Skeletal muscle cell (primary cell): Measurements from ENCODE around the gene ZFYVE19.

ENCODE experiments used
- DNase-seq: peaks from one replicate; pipeline ENCODE4 v3.0.0-alpha.2; 2010; ENCODE audit warnings: low read depth
- H3K4me3 ChIP-seq: 2 replicates; pipeline ENCODE4 v1.5.1; 2011; ENCODE audit warnings: low read depth, mild to moderate bottlenecking, control low read depth, low read length, moderate library complexity

Gene ZFYVE19

DNA sequence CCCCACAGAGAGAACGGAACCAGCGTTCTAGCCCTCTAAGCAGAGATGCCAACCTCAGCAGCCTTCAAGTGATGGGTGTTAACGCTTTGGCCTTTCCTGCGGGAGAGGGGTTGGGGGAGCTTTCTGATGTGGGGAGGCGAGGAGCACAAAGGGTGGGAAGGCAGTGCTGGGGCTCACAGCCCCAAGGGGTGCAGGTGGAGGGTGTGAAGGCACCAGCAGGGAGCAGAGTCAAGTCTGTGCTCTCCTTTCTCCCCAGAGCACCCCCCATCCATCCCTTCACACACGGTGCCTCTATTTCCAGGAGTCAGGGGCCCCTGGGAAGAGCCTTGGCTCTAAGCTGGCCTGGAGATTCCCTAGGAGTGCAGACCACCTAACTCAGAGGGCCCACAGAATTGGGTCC is 33.0 kb upstream of the ZFYVE19 start:
- H3K4me3 ChIP-seq: no peak overlapping the region
- no peak for DNase-seq

DNA sequence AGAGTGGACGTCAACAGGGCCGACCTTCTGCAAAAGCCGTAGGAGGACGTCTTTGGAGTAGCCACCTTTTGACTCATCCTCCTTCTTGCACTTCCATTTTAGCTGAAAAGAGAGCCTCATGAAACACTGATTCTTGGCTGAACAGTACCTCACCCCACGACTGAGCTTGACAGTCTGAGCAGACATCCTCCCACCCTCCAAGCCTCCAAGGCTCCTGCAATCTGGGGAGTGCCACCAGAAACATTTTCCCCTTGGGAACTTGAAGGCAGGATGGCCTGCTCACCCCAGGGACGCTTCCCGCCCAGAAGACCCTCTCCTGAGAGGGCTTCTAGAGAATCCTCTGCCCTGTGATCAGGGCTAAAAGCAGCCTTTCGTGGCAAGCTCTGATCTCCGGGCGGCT is 31.9 kb upstream of the ZFYVE19 start:
- DNase-seq: no peak
- H3K4me3 ChIP-seq: no peak overlapping the region

DNA sequence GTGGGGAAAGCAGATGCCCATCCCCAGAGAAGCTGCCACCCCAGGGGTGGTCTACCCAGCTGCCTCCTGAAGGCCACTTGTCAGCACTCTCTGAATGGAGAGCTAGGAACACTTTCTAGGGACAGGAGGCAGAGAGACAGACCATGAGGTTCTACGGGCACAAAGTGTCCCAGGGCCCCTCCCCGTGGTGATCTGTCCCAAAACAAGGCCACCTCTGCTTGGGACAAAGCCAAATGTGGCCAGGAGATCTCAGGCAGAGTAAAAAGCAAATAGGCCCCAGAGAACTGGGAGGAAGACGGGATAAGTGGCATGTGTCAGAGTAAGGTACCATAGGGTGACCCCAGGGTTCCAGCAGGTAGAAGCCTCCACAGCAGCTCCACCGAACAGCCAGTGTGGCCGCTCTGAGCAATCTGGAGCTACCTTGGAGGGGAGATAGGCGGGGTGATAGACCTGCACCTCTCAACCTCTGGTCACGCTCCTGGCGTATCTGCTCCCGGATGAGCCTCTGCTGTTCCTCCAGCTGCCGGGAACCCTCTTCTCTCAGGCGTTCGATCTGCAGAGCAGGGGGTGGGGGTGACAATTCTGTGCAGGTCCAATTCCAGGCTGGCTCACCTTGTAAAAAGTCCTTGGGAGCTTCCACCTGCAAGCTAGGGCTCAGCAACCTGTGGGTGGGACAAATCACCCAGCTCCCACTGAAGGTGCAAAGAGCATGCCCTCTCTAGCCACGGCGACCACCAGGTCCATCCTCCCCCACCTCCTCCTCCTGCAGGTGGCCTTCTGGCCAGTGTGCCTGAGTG is 31.0 kb upstream of the ZFYVE19 start:
- H3K4me3 ChIP-seq: no peak overlapping the region
- DNase-seq: no peak

DNA sequence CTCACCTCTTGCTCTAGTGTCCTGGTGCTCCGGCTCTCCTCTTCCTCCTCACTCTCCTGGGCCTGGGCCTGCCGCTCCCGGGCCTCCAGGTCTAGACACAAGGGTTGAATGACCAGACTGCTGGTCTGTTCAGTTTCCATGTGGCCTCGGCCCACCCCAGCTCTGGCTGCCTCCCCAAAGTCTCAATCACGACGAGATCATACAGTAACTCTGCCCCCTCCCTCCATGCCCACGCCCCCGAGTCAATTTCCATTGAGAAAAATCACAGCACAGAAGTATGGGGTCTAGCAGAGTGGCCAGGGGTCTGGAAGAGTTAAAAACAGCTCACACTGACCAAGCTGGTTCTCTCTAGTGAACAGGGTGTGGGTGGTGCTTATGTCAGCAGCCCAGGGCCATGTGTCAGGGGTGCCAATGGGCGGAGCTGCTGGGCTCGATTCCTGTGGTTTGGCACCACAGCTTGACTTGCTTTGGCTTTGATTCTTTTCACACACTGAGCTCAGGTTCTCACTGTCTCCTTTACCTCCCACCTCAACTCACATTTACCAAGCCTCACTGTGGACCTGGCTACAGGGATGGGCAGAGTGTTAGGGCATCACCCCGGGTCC is 30.2 kb upstream of the ZFYVE19 start:
- H3K4me3 ChIP-seq: no peak overlapping the region
- no peak for DNase-seq

DNA sequence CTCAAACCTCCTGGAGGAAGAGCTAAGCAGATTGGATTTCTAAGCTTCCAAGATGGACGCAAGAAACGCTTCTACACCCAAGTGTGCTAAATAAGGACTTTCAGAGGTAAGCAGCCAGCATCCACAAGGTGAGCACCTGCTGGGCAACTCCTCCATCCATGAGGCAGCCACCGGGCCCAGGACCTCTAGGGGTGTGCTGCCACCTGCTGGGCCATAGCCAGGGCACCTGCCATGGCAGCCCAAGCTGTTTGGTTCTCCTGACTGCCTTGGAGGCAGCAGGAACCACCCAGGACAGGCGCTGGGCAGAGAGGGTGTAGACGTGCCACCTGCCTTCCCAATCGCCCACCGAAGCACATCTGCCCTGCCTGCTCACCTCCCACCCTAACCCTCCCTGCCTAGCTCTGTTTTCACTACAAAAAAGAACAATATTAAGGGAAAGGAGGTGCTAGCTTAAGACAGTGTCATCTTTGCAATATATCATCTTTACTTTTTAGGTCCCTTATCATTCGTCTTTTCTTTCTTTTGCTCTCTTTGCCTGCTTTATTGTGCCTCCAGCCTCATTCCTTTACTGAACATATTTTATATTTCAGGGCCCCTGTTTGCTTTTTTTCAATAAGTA is 24.2 kb upstream of the ZFYVE19 start:
- no peak overlapping the region for H3K4me3 ChIP-seq
- no peak for DNase-seq

DNA sequence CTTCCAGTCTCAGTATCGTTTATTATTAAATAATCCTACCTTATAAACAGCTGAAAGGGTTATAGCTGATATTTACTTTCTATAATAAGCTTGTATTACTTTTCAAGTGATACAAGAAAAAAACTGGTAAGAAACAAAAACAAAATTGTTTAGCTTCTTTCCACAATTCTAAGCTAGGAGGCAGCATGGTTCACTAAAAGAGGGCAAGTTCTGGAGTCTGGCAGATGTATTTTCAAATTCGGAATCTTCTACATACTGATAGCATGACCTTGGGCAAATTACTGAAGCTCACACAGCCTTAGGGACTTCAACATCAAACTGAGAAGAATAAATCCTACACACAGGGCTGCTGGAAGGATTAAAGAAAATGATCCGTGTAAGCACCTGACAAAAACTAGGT is 21.7 kb upstream of the ZFYVE19 start:
- no peak for DNase-seq
- H3K4me3 ChIP-seq: no peak overlapping the region

DNA sequence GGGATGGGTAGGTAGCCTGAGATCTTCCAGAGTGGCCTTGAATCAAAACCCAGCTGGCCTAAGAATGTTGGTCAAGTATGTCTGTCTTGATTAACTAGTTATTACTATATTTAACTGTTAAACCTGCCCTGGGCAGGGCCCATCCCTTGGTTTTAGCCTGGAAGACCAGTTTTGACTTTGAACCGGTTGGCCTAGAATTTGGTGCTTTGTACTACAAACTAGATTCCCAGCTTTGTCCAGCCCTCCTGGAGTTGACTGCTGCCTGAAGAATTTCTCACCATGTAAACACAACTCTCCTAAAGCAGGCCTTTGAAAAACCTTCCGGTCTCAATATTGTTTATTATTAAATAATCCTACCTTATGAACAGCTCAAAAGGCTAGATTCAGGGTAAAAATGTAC is 21.1 kb upstream of the ZFYVE19 start:
- no peak overlapping the region for H3K4me3 ChIP-seq
- DNase-seq: no peak

DNA sequence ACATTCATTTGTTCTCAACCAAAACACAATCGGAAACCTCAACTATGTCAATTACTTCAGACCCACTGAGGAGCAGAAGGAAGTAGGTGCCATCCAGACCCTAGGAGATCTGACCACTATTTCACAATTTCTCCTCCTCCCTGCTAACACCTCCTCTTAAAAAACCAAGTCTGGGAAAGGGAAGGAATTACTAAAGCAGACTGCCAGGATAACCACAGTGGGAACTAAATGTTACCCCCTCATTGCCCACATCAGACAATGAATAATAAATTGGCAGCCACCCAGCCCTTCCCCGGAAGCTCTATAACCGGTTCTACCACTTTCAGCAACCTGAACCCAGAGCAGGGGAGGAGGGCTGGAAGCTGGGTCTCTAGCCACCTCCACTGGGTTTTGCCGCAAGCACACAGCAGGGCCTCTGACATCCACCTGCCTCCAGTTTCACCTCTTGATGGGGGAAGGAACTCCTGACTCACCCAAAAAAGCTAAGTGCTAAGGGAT is 19.5 kb upstream of the ZFYVE19 start:
- no peak overlapping the region for H3K4me3 ChIP-seq
- DNase-seq: peak; percentile 78

DNA sequence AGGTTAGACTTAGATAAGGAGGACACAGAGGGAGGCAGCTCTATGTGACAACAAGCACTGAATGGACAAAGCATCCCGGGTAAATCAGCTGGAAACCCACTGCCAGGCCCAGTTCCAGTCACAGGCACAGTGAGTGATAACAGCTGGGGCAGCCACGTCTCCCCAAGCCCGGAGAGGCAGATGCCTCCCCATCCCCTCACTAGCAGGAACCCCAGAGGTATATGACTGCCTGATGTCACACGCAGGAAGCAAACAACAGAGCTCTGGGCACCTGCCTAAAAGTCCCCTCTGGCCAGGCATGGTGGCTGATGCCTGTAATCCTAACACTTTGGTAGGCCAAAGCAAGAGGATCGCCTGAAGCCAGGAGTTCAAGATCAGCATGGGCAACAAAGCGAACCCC is 18.9 kb upstream of the ZFYVE19 start:
- no peak overlapping the region for H3K4me3 ChIP-seq
- no peak for DNase-seq

DNA sequence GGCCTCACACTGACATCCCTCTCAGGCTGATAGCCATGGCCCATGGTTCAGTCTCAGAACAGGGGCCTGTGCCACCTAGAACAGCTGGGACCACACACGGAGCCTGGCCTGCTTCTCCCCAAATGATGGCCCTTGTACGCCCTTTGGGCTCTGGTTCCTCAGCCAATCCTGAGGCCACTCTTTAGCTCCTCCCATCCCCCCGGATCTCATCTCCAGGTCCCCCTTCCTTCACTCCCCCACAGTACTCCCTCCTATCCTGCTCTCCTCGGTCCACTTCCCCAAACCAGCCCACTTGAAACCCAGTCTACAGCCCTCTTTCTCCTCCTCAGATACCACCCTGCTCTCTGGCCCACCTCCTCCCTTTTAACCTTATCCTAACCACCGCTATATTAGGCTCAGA is 17.8 kb upstream of the ZFYVE19 start:
- DNase-seq: no peak
- H3K4me3 ChIP-seq: no peak overlapping the region

DNA sequence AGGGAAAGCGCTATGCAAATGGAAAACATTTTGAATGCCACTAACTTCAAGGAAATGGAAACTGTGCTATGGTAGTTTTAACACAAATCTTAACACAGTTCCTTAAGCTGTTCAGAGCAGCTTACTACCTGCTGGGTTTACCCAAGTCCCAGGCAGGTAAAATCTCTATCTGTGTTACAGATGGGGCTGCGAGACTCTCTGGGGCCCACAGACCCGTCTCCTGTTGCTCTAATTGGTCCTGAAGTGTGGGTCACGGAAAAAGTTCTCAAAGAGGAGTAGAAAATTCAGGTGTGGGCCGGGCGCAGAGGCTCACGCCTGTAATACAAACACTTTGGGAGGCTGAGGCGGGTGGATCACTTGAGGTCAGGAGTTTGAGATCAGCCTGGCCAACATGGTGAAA is 16.9 kb upstream of the ZFYVE19 start:
- no peak for DNase-seq

DNA sequence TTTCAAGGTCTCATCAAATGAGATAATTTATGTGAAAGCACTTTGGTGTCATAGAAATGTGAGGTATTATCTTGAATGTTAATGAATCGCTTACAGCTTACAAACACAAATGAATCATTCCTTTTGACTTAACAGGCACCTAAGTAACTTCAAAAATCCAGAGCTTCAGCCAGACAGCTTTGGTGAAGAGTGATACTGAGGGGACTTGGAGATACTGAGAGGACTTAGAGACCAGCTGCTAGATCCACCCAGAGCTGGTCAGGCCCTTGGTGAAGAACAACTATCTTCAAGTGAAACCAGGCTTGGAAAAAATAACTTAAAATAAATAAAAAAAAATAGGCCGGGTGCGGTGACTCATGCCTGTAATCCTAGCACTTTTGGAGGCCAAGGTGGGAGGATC is 16.2 kb upstream of the ZFYVE19 start:
- H3K4me3 ChIP-seq: no peak overlapping the region
- no peak for DNase-seq

More for the DNA sequence above, 16.9 kb upstream of the ZFYVE19 start:
- H3K4me3 ChIP-seq: no peak overlapping the region

DNA sequence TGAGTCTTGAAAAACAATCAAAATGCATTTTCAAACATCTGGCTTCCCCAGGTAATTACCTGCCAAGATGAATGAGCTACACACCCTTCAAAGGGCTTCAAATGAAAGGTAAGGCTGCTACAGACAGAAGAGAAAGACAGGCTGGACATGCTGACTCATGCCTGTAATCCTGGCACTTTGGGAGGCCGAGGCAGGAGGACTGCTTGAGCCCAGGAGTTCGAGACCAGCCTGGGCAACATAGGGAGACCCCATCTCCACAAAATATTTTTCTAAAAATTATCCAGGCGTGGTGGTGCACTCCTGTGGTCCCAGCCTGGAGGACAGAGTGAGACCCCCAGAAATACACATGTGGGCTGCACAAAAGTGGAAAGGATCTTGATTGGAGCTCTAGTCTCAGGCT is 14.5 kb upstream of the ZFYVE19 start:
- no peak for DNase-seq

DNA sequence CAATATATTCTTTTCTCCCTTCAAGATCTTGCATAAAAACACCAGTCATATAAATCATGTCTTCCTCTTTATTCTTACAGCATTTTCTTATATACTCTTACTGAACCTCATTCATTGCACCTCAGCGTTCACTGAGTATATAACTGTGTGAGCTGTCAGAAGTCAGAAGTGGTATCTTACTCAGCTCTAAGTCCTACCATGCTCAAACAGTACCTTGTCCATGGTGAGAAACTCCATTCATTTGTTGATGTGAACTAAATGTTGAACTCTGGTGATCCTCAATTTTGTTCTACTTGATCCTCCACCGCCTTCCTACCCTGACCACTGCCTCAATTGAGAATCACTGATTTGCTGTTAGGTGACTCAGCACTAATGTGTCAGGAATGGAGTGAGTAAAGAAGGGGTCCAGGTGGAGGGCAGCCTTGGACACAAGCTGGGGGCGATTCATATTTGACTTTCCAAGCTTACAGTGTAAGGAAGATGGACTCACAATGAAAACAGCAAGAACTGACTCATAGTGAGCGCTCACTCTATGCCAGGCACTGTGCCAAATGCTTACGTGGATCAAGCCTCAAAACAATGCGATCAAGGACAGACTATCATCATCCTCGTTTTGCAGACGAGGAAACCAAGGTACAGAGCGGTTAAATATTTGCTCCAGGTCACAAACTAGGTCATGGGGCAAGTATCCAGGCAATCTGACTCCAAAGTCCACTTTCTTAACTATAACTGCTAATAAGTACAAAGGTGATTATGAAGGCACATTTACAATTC is 13.5 kb upstream of the ZFYVE19 start:
- no peak overlapping the region for H3K4me3 ChIP-seq
- peak; percentile 93 for DNase-seq

More for the DNA sequence above, 14.5 kb upstream of the ZFYVE19 start:
- no peak overlapping the region for H3K4me3 ChIP-seq

DNA sequence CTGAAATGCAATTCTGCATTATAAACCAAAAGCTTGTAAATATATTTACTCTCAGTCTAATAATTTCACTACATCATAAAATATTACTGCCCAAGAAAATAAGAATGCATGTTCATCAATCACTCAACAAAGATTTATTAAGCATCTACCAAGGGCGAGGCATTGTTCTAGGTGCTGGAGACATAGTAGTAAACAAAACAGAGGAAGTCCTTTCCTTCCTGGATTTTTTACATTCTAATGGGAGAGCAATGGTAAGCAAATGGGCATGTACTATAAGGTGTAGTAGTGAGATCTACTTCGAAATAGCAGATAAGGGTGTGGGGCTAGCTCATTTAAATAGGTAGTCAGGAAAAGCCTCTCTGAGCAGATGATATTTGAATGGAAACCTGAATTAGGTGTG is 10.8 kb upstream of the ZFYVE19 start:
- no peak overlapping the region for H3K4me3 ChIP-seq
- no peak for DNase-seq

DNA sequence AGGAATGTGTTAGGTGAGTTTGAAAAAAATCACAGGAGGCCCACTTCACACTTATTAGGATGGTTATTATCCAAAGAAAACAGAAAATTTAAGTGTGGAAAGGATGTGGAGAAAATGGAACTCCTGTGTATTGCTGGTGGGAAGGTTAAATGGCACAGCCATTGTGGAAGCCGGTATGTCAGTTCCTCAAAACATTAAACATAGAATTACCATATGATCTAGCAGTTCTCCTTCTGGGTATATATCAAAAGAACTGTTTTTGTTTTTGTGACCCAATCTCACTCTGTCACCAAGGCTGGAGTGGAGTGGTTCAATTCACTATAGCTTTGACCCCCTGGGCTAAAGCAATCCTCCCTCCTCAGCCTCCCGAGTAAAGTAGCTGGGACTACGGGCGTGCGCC is 10.4 kb upstream of the ZFYVE19 start:
- H3K4me3 ChIP-seq: no peak overlapping the region
- no peak for DNase-seq

DNA sequence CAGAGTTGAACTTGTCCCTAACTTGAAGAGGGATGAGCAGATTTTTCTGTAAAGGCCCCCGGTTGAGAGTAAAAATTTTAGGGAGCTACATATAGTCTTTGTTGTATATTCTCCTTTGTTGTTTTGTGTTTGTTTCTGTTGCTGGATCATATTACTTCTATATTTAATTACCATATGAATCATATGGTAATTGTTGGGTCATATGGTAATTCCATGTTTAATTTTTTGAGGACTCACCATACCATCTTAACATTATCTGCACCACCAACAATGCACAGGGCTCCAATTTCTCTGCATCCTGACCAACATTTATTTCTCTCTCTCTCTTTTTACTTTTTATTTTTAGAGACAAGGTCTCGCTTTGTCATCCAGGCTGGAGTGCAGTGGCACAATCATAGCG is 7.4 kb upstream of the ZFYVE19 start:
- no peak for DNase-seq
- H3K4me3 ChIP-seq: no peak overlapping the region

DNA sequence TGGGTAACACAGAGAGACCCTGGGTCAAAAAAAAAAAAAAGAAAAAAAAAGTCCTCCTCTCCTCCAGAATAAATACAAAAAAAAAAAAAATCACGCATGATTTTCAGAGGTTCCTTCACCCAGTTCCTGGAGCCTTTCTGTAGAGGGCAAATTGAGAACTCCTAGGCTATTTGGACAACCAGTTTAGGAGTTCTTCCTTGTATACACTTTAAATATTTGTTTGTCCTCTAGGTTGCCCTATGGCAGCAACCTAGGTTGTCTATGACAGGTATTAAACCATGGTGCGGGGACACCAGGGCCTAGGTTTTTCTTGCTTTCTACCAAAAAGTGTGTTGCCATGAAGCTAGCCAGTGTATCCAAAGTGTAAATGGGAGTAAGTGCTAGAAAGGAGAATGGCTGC is 3.8 kb upstream of the ZFYVE19 start:
- H3K4me3 ChIP-seq: no peak overlapping the region
- DNase-seq: no peak

DNA sequence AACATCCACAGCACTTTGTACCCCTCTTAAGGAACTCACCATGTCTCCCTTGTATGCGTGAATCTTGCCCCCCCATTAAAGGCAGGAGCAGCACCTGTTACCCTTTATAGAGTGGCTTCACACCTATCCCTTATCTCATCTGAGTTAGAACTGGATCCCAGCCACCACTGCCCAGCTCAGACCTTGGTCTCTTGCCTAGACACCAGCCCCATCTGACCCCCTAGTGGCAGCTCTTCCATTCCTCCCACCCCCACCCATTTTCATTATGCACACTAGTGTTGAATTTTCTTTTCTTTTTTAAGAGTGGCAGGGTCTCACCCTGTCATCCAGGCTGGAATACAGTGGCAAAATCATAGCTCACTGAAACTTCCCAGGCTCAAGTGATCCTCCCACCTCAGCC is 3.2 kb upstream of the ZFYVE19 start:
- no peak overlapping the region for H3K4me3 ChIP-seq
- no peak for DNase-seq

DNA sequence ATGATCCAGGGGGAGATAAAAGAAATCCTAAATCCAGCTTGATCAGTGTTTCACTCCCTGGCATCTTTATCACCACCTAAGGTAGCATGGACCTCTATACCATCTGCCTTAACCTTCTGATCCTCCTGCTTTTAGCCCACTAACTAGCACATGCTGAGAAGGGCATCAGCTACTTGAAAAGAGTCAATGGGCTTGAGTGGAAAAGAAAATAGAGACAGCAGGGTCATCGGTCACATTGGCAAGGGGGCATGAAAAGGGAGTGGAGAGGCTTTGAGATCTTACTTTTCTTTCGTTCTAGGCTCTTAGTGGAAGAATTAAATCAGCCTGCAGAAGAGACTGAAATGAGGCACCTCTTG is 239 bp upstream of the ZFYVE19 start:
- DNase-seq: no peak

More for the DNA sequence above, 239 bp upstream of the ZFYVE19 start:
- H3K4me3 ChIP-seq: peak overlapping the region; percentile 98
